Activated T-cell treated with anti-CD3 and anti-CD28 coated beads for 24 hours (primary cell): Measurements from ENCODE around the gene PRLHR.

ENCODE experiments used
- DNase-seq: peaks from one replicate; pipeline ENCODE4 v3.0.0-alpha.2; 2020; ENCODE audit warnings: low read depth

The PRLHR gene

DNA sequence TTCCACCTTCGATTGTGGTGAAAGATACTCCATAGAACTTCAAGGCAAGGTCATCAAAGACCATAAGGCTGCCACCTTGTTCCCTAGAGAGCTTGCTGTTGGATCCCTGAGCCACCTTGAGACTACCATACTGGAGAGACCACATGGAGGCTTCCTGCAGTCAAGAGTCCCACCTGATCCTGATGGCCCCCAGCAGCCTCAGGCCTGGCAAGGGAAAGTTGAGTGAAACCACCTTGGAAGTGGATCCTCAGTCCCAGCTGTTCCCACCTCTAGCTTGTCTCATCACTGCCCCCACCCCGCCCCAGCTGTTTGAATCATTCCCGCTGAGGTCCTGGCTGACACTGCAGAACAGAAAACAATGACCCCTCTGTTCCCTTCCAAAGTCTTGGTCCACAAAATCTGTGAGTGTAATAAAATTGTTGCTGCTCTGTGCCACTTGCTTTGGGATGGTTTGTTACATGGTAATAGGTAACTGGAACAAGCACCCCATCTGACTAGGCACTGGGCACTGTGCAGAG, 32.0 kb downstream of the PRLHR start:
- DNase-seq: no peak

DNA sequence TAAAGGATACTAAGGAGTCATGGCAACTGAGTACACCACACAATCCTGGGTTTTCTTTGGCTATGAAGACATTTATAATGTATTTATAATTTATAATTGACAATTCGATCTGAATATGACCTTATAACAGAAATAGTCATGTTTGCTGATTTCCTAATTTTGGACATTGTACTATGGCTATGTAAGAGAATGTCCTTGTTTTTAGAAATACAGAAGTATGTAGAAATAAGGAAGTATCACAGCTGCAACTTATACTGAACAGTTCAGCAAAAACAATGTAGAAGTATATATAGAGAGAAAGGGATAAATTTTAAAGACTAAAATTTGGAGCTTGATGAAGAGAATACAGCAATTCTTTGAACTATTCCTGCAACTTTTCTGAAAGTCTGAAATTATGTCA, 32.6 kb downstream of the PRLHR start:
- DNase-seq: no peak

DNA sequence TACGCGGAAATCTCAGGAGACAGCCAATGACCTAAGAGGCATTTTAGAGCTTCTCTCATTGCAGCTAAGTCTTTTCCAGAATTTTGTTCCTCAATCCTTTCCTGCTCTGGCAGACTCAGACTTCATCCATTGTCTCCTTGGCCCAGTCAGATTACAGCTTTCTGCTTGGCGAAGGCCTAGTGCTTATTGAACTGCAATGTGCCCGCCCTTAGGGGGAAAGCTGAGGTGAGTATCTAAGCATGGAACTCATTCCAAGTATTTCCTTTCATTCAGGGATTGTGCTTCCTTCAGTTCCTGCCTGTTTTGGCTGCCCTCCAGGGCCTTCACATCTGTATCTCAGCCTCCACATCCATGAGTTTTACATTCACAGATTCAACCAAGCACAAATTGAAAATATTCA, 37.5 kb downstream of the PRLHR start:
- no peak for DNase-seq

DNA sequence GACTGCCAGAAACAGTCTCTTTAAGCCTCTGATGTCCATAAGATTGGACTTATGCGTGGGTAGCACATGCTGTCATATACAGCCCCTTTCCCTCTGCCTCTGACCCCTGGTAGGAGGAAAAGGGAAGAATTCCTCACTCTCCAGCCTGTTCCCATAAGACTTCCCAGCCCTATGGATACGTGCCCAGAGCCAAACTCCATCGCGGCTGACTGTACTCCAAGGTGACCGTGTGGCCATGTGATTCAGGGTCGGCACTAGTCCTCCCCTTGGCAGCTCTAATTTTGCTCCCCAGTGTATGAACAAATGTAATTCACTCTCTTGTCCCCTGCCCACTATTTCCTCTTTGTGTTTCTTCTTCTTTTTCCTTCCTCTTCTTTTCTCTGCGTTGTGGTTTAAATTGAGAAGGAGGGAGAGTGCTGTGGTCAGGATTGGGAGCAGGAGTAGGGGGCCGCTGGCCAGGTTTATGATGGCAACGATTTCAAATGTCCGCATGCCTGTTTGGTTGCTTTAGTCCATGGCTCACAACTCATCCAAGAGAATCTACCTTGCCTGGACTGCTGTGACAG, 43.8 kb downstream of the PRLHR start:
- no peak for DNase-seq

DNA sequence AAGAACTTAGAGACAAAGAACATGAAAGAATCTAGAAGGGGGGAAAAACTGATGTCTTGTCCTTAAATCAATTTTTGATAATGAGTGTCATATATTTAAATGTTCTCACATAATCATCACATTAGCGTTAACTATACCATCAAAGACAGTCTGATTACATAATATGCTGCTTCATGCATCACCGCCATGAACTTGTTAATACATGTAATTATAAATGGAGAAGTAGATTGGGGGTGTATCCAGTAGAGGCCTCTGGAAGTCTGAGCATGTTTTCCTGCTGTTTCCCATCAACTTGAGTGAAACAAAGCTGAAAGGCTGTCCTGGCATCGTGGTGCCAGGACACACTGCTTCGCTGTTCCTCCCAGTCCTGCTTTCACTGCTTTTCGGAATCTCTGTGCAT, 48.2 kb downstream of the PRLHR start:
- no peak for DNase-seq

DNA sequence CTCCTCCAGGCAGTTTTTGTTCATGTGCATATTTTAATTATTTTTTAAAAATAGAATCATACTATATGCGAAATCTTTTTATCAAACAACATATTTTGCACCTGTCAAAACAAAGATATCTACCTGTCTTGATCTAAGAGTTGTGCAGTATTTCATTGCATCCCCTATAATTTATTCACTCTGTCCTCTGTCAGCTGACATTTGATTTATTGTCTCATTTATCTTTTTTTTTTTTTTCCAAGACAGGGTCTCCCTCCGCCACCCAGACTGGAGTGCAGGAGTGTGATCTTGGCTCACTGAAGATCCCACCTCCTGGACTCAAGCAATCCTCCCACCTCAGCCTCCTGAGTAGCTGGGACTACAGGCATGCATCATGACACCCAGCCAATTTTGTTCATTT, 49.0 kb downstream of the PRLHR start:
- DNase-seq: no peak

DNA sequence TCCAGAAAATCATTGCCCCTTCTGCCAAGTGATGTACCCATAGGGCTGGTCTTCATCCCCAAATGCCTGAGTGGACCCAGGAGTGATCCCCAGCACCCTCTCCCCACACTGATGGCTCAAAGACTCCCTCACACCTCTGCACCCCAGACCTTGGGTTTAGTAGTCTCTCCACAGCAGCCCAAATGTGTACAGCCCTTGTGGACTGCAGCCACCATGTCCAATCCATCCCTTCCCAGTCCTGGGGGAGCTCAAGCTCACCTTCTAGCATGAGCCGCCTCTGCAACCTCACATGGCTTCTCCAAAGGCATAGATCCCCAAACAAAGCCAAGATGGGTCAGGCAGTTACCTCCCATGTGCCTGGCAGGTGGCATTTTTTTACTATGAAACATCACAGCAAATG, 50.1 kb downstream of the PRLHR start:
- DNase-seq: no peak

DNA sequence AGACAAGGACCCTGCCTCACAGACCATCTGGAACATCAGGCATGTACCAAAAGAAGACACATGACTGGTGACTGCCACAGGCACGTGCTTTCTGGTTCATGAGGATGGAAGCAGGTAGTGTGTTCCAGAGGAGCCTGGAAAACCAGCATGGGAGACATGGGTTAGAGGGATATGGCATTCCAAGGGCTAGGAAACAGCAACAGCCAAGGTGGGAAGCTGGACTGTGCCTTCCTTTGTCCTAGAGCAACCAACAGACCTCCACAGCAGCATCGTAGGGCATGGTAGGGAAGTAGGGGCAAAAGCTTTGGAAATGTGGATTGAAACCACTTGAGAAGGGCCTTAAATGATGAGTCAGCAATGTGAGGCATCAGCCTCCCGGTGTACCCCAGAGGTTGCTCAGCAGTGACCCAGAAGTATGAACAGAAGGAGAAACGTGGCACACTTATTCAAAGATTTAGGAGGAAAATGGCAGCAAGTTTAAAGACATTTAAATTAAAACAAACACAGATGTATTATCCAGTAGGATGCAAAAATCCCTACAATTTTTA, 51.0 kb downstream of the PRLHR start:
- no peak for DNase-seq

DNA sequence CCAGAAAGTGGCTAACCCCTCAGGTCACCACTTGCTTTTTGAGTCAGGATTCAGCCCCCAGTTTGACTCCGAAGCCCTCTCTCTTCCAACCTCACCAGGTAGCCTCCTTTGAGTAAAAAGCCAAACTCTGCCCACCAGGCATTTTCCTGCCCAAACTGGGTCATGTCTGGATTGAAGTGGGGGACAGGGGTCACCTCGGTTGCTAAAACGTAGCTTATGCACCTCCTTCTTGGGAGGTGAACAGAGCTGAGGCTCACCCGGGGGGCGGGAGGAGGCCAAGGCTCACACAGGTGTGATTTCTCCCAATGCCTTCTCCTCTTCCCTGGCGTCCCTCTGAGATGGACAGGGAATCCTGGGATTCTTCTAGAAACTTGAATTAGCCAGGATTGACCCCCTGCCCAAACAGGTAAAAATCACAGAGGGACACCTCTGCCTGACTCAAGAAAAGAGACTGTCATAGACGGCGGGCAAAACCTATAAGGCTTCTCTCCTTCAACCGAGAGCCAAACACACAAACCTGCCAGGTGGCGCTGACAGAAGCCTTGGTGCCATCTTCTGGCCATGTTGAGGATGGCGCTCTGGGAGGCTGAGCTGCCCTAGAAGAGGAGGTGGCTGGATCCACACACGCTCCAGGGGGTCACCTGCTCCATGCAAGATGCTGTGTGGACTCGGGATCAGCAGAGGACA, 51.6 kb downstream of the PRLHR start:
- DNase-seq: peak; percentile 26

DNA sequence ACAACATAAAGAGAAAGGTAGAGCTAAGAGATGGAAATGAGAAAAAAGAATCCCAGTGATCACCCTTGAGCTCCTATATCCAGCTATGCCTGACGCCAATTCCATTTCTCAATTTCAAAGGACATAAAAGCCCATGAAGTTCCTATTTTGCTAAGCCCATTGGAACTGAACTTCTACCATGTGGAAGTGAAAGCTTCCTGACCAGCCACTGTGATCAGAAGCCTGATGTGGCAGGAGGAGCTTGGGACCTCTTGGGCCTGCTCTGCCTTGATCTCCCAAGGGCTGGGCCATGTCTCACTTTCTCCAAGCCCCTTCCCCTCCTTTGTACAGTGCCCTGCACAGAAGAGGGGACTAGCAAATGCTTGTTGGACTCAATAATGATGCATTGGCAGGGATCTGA, 52.7 kb downstream of the PRLHR start:
- no peak for DNase-seq

DNA sequence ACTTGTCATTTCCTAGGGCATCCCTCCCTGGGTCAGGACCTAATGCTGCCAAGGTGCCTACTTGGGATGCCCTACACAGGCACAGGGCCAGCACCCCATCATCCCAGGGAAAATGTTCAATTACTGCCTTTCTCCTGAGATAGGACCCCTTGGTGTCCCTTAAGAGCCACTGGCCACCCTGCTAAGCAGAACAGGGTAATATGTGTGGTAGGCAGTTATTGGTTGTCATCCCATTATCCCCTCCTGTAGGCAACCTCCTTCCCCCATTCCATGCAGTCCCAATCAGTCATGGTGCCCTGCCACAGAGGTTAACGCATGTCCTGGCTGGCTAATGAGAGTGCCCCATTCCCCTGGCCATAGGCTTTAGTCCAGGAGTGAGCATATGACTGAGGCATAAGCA, 53.2 kb downstream of the PRLHR start:
- DNase-seq: no peak

DNA sequence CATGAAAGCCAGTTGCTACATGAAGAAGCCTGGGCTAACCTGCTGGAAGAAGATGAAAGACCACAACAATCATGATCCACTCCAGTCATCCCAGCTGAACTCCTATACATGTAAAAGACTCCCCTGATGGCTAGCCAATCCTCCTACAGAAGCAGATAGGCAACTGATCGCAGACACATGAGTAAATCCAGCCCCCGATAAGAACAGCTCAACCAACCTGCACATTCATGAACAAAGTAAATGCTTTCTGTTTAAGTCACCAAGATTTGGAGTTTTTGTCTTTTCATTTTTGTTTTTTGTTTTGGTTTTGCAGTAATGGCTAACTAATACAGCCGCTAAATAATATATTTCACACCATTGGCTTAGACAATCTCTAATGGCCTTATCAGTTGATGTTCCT, 53.7 kb downstream of the PRLHR start:
- no peak for DNase-seq
